ENCODE data around the gene MPZL3.

DNA sequence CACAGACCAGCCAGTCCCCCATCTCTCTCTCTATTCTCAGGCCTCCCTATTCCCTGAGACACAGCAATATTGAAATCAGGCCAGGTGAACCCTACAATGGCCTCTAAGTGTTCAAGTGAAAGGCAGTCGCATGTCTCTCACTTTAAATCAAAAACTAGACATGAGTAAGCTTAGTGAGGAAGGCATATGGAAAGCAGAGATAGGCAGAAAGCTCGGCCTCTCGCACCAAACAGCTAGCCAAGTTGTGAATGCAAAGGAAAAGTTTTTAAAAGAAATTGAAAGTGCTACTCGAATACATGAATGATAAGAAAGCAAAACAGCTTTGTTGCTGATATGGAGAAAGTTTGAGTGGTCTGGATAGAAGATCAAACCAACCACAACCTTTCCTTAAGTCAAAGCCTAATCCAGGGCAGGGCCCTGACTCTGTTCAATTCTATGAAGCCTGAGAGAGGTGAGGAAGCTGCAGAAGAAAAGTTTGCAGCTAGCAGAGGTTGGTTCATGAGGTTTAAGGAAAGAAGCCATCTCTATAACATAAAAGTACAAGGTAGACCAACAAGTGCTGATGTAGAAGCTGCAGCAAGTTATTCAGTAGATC is 31.7 kb upstream of the MPZL3 start:
- TF ChIP-seq TAF1 (IDR thresholded peaks at IDR 0.05; ENCODE audit: borderline replicate concordance, low read depth, low read length), result no peak
- no peak for TF ChIP-seq POLR2A (IDR thresholded peaks at IDR 0.05; ENCODE audit: low read depth, low read length)

Data from GM12892 (cell line).